Fibroblast of skin of back (primary cell): Measurements from ENCODE around the gene LTBP2.
A peak's percentile ranks its signal among the peaks of the same experiment; 100 is the strongest.

ENCODE experiments used
- DNase-seq: peaks from one replicate; pipeline ENCODE4 v3.0.0-alpha.2; 2013

The LTBP2 gene

DNA sequence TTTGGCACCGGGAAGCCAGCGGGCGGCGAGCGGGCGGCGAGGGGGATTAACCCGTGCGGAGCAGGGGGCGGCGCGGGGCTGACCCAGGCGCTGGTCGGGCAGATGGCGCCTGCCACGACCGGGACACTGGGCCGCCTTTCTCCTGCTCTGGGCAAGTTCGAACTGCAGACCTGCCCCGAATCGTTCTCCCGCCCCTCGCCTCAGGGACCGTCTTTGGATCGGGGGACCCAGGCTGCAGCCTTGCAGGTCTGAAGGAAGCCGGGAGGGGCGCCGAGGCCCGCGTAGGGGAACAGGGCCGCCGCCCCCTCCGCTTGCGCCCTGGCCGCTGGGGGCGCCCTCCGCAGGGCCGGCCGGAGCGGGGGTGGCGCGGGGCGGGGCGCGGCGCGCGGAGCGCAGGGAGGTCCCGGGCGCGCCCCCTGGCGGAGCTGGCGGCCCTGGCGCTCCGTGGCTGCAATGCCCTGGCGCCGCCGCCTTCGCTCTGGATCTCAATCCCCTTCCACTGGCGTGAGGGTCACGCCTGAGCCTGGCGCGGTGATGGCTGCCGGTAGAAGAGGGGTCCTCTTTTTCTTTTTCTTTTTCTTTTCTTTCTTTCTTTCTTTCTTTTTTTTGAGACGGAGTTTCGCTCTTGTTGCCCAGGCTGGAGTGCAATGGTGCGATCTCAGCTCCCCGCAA is 449 bp upstream of the LTBP2 start:
- peak; percentile 81 for DNase-seq

DNA sequence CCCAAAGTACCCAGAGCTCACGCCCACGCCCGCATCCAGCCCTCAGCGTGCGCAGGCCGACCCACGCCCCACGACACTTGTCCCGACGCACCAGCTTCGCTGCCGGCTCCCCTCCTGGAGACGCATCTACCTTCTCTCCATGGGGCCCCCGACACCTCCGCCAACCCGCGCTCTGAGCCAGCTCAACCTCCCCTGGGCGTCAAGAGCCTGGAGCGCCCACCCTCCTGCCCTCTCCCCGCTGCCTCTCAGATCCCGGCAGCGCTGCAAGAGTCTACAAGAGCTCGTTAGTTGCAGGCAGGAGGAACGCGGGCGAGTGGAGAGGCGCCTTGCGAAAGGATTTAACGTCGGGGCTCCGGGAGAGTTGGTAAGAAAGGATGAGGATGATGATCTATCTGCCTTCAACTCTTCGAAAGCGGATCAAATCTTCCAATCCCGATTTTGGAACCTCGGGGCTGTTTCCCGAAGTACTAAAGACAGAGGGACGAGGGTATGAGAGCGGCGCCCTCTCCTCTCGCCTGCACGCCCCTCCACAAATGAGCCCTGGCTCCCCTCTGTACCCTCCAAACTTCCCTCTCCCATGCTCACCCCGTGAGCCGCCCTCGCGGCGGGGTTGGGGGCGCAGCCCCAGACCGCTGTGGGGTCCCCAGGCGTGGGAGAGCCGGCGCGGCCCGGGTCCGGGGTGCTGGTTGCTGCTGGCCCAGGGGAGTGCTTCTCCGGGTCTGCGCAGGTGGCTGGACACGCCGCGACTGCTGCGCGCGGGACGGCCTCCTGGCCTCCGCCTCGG is 979 bp downstream of the LTBP2 start:
- peak; percentile 51 for DNase-seq

DNA sequence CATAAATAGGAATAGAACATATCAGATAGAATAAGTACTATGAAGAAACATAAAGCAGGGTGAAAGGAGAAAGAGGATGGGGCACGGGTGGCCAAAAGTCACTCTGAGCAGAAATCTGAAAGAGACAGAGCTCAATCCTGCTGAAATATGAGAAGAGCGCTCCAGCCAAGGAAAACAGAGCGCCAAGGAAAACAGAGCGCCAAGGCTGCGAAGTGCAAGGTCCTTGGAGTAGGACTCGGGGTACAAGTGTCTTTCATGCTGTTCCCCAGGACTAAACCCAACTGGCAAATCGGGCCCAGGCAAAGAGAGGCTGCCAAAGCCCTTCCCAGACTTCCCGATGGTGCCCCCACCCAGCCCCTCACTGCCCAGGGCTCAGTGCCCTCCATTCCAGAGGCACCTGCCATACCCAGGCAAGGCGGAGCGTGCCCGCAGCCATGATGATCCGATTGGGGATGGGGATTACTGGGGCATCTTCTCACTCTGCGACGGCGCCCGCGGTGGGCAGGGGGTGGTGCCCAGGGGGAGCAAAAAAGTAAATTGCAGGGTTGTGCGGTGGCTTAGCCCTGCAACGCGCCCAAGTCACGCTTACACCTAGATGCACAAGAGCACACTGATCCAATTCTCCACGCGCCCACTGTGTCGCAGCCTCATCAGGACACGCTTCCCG is 1.7 kb downstream of the LTBP2 start:
- no peak for DNase-seq

DNA sequence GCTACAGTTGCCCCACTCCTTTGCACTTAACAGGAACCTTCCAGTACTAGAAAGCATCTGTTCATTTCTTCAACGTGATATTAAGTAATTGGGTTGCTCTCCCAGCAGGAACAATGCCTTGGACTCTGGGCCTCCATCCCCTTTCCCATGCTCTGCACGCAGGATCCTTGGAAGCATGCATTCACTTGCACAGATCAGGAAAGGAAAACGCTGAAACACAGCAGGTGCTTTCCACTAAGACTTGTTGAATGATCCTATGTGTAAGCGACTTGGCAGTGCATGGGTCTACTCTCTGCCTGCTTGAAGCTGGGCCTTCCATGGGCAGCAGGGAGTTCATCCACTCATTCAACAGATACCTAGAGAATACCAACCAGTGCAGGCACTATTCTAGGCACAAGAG is 2.3 kb downstream of the LTBP2 start:
- no peak for DNase-seq

DNA sequence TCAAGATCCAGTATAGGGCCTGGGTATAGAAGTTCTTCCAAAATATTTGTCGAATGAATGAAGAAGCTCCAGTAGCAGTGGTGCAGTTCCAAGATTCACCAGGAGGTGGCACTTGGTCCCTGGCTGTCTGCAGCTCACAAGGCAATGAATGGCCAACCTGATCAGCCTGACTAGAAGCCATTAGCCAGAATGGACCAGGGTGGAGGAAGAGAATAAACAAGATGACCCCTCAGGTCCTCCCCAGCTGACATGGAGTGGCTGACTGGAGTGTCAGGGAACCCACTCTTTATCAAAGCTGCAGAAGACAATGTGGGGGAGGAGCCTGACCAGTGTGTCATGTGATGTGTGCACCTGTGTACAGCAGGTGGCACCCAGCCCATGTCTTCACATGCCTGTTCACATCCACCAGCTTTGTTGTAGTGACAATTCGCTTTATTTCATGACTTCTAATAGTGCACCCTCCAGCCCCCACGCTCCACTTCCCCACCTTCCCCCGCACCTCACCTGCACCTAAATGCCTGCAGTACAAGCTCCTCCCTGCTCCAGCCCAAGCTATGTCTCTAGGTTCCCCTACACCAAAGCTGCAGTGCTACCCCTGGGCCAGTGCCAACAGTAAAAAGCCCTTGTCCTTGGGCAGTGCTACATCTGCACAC is 3.0 kb downstream of the LTBP2 start:
- DNase-seq: peak; percentile 84

DNA sequence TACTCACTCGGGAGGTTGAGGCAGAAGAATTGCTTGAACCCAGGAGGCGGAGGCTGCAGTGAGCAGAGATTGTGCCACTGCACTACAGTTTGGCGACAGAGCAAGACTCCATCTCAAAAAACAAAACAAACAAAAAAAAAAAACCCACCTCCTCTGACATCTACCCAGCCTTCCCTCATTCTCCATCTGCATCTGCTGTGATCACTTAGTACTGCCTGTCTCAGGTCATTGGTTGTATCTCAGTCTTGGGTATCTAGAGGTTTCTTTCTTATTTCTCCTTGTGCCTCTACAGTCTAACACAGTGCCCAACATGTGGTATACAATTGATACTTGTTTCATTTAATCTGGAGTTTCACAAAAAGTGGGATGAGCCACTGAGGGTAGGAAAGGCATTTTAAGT is 5.3 kb downstream of the LTBP2 start:
- DNase-seq: no peak

DNA sequence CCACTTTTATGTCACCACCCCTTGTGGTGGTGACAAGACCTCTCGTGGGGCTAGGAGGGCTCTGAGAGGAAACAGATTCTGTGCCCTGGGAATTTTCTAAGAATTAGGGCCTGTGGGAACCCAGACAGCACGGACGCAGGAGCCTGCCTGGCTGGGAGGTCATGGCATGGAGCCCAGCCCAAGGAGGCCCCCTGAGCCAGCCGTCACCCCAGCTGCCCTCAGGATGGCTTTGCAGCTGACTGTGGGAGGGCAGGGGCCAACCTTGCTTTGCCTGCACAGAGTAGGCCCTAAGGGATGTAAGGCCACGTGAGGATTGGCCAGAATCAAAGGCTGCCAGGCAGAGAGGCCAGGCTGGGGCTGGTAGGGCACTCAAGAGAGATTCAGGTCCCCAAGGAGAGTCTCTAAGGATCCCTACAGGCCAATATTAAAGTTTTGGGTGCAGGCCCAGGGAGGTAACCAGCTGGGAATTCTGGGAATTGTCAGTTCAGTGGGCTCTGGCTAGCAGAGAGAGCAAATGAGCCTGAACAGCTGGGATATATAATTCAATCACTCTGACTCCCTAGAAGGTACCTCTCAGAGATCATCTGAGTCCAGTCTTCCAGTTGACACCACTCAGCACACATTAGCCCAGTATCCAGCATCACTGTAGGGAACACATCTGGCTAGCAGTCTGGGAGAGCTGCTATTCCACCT is 6.4 kb downstream of the LTBP2 start:
- DNase-seq: no peak

DNA sequence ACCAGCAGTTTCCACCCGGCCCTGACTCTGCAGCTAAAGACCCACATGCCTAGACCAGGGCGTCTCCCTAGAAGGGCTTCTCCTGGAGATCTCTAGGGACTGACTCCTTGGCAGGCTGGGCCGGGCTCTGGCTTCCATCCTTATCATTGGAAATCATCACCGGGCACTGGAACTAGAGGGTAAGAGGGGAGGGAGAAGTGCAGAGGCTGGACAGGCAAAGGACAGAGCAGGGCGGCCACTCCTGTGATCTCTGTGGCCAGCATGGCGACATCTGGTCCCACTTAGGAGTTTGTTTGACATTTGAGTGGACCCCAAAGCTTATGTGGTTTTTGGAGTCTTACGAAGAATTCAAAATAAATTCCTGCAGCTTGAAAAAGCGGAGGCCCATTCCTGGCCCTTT is 7.1 kb downstream of the LTBP2 start:
- DNase-seq: peak; percentile 67

DNA sequence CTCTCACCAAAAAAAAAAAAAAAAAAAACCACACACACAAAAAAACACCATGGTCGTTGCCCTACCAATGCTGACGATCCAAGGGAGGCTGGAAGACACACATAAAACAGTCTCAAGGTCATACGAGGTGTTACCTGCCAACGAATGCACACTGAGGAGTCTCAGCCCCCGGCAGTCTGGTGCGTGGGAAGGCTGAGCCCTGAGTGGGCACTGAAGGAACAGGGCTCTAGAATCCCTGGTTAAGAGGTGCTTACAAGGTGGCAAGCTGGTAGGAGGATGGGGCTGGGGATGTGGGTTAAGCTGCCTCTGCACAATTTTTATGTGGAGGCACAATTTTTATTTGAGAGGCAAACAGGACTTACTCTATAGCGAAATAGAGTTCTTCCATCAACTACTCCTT is 7.9 kb downstream of the LTBP2 start:
- DNase-seq: no peak

DNA sequence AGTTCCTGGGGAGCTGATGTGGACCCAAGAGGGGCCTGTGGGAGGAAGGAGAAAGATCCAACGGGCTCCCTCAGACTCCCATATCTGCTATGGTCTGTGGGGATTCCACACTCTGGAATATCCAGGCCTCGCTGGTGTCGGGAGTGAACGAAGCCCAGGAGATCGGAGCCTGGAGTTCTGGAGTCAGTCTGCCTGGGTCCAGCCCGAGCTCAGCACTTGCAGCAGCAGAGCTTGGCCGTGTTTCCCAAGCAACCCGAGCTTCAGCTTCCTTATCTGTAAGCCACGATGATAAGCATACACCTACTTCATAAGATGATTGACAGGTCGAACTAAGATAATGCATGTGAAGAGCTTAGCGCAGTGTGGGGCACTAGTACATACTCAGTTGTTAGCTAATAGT is 10.1 kb downstream of the LTBP2 start:
- DNase-seq: no peak

DNA sequence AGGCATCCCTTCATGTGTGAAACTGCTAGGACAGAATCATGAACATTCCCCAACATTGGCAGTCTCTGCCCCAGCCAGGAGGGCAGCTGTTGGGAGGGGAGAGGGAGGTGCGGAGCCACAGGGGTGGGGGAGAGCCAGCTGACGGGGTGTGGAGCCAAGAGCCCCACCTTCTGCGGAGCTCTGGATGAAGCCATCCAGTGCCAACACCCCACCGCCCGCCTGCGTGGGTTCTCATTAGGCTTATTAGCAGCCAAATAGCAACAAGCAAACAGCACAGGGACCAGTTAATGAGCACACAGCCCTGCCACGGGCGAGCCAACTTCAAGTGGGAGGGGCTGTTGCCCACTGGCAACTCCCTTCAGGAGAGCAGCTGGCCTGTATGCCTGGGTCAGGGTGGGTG is 12.1 kb downstream of the LTBP2 start:
- DNase-seq: no peak

DNA sequence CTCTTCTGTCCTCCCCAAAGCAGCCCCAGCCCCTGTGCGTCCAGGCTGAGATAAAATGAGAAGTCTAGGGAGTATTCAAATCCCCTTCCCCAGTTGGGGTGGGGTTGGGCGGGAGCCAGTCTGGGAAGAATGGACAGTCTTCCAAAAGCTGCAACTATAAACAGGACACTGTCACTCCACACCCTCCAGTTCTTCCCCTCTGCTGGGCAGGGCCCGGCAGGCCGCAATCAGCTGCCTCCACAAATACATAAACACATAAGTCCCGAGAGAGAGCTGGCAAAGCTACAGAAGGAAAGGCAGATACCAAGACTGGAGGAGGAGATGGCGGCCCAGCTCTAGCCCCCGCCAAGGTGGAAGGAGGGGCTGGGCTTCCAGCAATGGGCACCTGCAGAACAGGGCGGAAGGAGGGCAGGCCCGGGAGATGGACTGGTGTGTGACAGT is 12.7 kb downstream of the LTBP2 start:
- DNase-seq: no peak

DNA sequence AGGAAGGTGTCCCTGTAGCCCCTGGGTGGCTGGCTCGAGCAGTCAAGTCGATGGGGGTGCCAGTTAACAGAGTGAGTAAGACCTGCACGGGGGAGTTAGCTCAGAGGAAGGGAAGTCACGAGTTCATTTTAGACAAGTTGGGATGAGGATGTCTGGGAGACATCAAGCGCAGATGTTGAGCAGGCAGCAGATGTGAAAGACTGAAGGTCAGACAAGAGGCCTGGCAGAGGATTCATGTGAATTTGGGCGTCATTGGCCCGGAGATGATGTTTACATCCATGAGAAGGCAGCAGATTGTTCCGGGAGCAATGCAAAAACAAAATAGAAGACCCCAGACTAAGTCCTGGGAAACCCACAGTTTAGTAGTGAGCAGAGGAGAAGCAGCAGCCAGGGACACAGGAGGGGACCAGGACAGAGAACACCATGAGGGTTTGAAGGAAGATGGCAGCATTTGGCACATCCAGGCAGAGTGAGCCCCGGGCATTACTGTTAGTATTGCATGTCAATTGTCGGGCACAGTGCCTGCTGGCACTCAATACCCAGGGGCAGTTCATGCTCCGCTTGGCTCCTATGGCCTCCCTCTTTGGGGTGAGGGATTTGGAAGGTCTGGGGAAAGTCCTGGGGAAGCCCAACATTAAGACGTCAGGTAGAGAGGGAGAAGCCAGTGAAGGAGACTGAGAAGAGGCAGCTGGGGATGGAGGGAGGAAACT is 15.1 kb downstream of the LTBP2 start:
- peak; percentile 56 for DNase-seq

DNA sequence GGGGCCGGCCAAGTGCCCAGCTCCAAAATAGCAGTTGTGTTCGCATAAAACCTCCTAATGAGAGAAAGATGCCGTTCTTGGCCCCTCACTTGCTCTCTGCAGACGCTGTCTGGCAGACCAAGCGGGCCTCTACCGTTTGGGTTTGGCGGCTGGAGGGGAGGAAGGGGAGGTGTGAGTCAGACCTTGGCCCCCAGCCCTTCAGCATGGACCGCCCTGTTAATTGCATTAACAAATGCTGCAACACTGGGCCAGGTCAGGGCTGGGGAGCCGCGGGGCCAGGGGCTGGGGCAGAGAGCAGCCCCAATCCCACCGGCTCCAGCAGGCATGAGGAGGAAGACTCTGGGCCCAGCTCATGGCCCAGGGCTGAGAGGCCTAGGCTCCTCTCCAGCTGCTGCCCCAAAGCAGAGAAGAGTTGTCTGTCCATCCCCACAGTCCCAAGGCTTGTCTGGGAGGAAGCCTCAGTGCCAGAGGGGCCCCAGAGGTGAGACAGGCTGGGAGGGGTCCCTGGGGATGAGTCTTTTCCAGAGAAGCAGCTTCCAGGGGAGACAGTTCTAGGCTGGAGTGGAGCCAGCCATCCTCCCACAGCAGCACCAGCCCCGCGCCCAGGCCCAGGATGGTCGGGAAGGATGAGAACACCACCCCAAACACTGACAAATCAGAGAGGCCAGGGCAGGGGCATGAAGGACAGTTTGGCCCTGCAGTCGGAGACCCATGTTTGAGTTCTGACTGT is 16.9 kb downstream of the LTBP2 start:
- peak; percentile 46 for DNase-seq

DNA sequence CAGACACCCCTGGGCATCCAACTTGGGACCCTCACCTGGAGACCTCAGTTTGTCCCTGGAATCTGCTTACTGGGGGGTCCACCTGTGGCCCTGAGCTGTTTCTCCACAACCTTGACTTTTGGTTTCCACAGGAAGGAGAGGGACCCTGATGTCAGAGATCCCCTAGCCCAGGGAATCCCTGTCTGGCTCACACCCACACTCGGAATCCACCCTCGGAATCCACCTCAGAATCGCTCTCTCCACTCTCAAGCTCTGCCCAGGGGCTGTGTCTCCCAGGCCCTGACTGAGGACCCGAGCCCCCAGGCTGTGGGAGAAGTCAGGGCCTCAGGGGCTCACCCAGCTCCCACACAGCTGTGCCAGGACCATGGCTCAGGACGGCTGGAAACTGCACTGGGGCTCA is 17.4 kb downstream of the LTBP2 start:
- DNase-seq: no peak

DNA sequence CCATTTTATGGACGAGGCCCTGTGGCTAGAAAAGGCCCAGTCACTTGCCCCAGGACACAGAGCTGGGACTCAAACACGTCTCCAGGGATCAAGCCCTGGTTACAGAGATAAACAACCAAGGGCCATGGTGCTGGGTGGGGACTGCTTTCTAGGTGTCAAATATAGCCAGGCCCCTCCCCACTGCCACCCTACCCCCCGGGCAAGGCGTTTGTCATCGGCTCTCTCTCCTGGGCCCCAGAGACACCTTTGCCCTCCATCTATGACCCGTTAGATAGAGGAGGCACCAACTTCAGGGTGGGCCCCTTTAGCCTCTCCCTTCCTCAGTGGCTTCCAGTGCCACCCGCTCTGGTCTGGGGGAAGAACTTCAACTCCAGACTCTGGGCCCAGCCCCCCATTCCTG is 18.0 kb downstream of the LTBP2 start:
- DNase-seq: no peak

DNA sequence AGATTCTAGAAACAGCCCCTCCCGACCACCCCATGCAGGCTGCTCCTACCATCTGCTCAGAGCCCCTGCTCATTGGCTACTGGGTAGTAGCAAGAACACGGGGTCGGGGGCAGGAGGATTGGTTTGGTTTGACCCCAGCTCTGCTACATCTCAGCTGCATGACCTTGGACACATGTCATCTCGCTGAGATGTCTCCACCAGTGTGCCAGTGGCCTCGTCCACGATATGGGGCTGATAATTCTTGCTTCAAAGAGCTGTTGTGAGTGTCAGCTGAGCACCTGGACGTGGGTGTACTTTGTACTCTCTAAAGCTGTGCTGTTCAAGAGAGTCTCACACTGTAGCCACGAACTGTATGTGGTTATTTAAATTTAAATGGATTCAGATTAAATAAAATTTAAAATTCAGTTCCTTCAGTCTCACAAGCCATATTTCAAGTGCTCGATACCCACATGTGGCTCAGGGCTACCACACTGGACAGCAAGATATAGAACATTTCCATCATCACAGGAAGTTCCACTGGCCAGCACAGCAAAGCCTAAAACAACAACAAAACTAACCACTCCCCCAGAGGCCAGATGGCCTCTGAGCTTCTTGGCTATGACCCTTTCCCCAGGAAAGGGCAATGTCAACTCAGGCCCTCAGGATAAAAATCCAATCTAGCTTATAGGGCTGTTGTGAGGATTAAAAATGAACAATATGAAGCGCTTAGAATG is 18.6 kb downstream of the LTBP2 start:
- DNase-seq: no peak

DNA sequence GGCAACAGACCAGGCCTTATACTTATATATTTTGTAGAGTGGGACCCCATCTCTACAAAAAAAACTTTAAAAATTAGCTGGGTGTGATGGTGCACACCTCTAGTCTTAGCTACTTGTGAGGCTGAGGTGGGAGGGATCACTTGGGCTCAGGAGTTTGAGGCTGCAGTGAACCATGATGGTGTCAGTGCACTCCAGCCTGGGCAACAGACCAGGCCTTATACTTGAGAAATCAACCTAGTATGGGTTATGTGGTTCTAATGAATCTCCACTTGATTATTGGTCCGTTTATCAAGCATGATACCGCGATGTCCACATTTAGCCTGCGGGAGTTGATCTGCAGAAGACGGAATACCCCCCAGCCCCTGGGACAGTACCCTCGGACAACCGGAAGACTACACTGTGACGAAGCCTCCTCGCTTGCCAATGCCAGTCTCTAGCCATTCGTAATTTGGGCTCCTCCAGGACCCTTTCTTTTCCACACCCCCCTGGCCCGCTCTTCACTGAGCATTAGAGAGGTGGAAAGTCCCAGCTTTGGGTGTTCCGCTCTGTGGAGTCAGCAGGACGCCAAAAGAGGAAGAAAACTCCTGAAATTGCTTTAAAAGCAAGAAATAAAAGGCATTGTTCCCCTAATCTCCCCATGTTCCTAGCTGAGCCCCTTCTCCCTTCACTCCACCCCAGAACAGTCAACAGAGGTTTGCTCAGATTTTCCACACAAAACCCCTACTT is 19.4 kb downstream of the LTBP2 start:
- DNase-seq: no peak

DNA sequence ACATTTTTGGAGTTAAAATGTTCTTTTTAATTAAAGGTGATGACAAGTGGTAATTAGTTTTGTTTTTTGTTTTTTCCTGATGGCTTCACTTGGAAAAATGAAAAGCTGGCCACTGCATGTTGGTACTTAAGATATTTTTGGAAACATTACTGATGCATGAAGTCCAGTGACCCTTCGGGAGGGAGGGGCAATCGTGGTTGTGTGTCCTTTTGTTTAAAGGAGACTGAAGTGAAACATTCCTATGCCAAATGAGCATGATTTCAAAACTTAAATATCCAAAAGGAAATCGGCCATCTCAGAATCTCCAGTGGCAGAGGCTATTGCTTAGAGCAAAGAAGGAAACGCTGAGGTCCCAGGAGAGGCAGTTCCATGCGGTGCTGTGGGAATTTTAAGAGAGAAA is 20.1 kb downstream of the LTBP2 start:
- peak; percentile 28 for DNase-seq

DNA sequence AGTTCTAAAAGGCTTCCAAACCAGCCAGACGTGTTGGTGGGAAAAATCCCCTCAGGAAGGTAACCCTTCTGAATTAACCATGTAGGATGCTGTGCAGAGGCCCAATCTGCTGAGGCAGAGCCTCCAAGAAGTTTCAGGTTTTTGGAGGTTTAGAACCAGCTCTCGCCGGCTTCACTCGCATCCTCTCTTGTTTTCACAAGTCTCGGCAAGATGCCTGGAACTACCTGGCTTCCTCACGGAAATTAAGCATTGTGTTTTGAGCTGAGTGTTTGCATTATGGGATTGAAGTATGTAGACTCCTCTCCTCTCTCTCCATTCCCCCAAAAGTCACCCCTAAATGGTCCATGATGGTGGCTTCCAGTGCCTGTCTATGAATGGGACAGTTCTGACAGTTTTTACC is 20.6 kb downstream of the LTBP2 start:
- no peak for DNase-seq
